ENCODE results near the gene GEMIN5.
"Not testable (repeated sequence)": the region's sequence is repeated elsewhere in the genome, so short reads cannot be mapped to it uniquely, and the experiment has no call there.

Gene GEMIN5, protein sequence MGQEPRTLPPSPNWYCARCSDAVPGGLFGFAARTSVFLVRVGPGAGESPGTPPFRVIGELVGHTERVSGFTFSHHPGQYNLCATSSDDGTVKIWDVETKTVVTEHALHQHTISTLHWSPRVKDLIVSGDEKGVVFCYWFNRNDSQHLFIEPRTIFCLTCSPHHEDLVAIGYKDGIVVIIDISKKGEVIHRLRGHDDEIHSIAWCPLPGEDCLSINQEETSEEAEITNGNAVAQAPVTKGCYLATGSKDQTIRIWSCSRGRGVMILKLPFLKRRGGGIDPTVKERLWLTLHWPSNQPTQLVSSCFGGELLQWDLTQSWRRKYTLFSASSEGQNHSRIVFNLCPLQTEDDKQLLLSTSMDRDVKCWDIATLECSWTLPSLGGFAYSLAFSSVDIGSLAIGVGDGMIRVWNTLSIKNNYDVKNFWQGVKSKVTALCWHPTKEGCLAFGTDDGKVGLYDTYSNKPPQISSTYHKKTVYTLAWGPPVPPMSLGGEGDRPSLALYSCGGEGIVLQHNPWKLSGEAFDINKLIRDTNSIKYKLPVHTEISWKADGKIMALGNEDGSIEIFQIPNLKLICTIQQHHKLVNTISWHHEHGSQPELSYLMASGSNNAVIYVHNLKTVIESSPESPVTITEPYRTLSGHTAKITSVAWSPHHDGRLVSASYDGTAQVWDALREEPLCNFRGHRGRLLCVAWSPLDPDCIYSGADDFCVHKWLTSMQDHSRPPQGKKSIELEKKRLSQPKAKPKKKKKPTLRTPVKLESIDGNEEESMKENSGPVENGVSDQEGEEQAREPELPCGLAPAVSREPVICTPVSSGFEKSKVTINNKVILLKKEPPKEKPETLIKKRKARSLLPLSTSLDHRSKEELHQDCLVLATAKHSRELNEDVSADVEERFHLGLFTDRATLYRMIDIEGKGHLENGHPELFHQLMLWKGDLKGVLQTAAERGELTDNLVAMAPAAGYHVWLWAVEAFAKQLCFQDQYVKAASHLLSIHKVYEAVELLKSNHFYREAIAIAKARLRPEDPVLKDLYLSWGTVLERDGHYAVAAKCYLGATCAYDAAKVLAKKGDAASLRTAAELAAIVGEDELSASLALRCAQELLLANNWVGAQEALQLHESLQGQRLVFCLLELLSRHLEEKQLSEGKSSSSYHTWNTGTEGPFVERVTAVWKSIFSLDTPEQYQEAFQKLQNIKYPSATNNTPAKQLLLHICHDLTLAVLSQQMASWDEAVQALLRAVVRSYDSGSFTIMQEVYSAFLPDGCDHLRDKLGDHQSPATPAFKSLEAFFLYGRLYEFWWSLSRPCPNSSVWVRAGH (N-terminal part only)

GRCh38 chr5:154937718-154938466, at the start of gene GEMIN5:
TSS of gene GEMIN5 (minus strand) at chr5:154938211. CDS start at chr5:154938133, 78 bp downstream.
- peak; percentile 71 to 81 for DNase-seq (ENCODE audit: low read depth in 2 of 2)

- no peak for DNase-seq (ENCODE audit: low read depth in 2 of 2)
Measured at GRCh38 chr5:154986151-154986550, 48.1 kb upstream of the GEMIN5 start.

- DNase-seq (ENCODE audit: low read depth in 2 of 2): no peak
Measured at GRCh38 chr5:154984946-154985516, 47.0 kb upstream of the GEMIN5 start.

DNA sequence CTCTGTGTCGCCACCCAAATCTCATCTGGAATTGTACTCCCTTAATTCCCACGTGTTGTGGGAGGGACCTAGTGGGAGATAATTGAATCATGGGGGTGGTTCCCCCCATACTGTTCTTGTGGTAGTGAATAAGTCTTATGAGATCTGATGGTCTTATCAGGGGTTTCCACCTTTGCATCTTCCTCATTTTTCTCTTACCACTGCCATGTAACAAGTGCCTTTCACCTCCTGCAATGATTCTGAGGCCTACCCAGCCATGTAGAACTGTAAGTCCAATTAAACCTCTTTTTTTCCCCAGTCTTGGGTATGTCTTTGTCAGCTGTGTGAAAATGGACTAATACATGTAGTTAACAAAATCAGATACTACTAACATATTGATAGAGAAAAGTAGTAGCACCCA, 40.3 kb upstream of the GEMIN5 start:
- DNase-seq (ENCODE audit: low read depth in 2 of 2): not testable (repeated sequence)

DNA sequence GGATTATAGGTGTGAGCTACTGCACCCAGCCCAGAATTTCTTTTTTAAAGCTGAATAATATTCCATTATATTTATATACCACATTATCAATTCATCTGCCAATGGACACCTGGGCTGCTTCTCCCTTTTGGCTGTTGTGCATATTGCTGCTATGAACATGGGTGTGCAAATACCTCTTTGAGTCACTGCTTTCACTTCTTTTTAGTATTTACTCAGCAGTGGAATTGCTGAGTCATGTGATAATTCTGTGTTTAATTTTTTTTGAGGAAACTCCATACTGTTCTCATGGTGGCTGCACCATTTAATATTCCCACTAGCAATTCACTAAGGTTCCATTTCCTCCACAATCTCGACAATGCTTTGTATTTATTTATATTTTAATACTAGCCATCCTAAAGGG, 39.4 kb upstream of the GEMIN5 start:
- no peak for DNase-seq (ENCODE audit: low read depth in 2 of 2)

DNA sequence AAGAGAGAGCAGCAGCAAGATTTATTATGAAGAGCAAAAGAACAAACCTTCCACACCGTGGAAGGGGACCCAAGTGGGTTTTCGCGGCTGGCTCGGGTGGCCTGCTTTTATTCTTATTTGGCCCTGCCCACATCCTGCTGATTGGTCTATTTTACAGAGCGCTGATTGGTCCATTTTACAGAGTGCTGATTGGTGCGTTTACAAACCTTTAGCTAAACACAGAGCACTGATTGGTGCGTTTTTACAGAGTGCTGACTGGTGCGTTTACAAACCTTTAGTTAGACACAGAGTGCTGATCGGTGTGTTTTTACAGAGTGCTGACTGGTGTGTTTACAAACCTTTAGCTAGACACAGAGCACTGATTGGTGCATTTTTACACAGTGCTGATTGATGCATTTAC, 38.1 kb upstream of the GEMIN5 start:
- DNase-seq (ENCODE audit: low read depth in 2 of 2): not testable (repeated sequence)

GRCh38 chr5:154972476-154973080, 34.6 kb upstream of the GEMIN5 start:
- no peak for DNase-seq (ENCODE audit: low read depth in 2 of 2)

- no peak for DNase-seq (ENCODE audit: low read depth in 2 of 2)
Measured at GRCh38 chr5:154971501-154971900, 33.5 kb upstream of the GEMIN5 start.

GRCh38 chr5:154970759-154971158, 32.7 kb upstream of the GEMIN5 start:
- no peak for DNase-seq (ENCODE audit: low read depth in 2 of 2)

DNA sequence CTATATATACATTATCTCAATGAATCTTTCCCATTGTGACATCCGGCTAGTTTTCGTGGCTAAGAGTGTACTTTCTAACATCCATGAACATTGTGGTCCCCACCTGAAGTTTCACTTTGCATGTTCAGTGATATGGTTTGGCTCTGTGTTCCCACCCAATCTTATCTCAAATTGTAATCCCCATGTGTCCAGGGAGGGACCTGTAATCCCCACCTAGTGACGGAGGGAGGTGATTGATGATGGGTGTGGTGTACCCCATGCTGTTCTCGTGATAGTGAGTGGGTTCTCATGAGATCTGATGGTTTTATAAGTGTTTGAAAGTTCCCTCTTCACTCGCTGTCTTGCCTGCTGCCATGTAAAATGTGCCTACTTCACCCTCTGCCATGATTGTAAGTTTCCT, 30.9 kb upstream of the GEMIN5 start:
- no peak for DNase-seq (ENCODE audit: low read depth in 2 of 2)

DNA sequence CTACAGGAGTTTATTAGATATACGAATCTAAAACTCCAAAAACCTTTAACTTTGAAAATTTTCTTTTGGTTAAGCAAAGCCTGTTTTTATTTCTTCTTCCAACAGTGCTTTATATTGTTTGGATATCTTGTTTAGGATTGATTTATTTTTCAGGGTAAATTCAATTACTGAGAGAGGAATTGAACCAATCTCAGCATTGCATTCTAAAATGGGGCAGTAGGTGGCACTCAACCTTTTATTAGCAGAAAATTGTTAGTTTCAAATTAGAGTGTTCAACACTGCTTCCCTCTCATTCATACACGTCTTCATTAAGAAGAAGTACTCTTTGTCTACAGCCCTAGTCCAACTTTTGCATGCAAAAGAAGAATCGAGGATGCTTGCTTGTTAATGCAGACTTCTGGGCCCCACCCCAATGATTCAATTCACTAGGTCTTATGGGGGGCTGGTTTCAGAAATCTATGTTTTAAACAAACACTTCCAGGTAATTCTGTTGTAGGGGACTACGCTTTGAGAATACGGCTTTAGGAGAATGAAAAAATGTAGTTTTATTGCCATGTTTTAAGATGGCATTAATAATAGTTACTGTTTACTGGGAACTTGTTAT, 29.5 kb upstream of the GEMIN5 start:
- DNase-seq (ENCODE audit: low read depth in 2 of 2): no peak

- no peak for DNase-seq (ENCODE audit: low read depth in 2 of 2)
Measured at GRCh38 chr5:154966874-154967273, 28.9 kb upstream of the GEMIN5 start.

DNA sequence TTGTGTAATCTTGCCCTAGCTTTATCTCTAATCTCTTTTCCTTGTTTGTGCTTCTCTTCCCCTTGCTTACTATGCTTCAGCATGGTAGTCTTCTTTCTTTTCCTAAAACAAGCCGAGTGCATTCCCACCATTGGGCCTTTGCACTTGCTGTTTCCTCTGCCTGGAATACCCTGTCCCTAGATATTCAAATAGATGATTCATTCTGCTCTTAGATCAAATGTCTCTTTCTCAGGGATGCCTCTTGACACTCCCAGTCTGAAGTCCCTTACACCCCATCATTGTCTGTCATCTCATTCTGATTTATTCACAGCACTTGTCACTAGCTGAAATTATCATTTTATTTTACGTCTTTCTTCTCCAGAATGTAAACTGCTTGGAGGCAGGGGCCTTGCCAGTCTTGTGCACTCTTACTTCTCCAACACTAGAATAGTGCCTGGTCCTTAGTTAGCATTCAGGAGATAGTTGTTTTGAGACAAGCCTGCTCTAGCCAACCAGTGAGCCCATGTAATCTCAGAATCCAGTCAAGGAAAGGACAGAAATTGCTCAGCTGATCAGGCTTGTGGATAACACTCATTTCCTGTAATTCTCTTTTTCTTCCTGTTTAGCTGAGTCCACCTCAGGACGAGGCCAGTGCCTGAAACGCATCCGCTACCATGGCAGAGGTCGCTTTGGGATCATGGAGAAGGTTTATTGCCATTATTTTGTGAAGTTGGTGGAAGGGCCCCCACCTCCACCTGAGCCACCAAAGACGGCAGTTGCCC, 28.2 kb upstream of the GEMIN5 start:
- DNase-seq (ENCODE audit: low read depth in 2 of 2): no peak

DNA sequence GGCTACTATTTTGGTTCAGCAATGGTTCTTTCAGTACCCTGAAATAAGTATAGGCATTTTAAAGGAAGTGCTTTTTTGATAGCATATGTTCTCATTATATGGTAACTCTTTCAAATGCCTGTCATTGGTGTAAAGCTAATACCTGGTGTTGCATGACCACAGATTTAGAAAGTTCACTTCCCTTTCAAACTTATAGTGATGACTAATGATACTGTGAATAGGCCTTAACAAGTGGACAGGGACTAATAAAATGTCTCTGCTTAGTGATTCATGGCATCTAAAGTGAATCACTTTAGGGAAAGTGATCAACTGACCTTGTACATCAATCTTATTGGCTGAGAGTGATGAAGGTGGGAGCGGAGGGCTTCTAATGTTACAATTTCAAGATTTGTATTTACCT, 24.5 kb upstream of the GEMIN5 start:
- no peak for DNase-seq (ENCODE audit: low read depth in 2 of 2)

DNA sequence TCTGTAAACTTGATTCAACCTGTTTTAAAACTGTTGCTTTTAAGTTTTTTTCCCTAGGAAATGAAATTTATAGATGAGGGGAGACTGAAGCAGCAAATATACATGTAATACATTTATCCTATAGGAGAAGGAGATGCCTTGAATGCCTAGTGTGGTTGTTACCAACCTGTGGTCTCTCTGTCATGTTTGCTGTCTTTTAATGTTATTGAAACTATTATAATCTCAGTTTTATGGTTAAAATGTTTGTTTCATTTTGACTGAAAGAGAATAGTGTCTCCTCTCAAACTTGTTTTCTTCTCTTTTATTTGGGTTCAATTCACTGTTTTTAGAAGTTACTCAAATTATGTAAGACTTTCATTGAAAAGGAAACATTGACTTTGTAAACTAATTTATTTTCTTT, 18.7 kb upstream of the GEMIN5 start:
- DNase-seq (ENCODE audit: low read depth in 2 of 2): no peak

GRCh38 chr5:154949781-154950180, 11.8 kb upstream of the GEMIN5 start:
- no peak for DNase-seq (ENCODE audit: low read depth in 2 of 2)

GRCh38 chr5:154948313-154948712, 10.3 kb upstream of the GEMIN5 start:
- no peak for DNase-seq (ENCODE audit: low read depth in 2 of 2)

DNA sequence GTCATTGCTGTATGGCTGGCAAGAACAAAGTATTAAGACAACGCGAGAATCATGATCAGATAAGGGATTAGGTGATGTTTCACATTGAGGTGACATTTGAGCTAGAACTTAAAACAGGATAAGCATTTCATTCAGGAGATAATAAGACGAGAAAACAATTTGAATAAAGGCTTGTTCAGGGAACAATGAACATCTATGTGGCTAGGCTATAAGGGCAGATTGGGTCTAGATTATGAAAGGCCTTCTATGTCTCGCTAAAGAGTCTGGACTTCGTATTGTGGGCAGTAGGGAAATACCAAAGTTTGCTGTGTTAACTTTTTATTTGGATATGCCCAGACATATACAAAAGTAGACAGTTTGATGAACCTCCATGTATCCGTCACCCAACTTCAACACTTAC, 9.8 kb upstream of the GEMIN5 start:
- DNase-seq (ENCODE audit: low read depth in 2 of 2): no peak

DNA sequence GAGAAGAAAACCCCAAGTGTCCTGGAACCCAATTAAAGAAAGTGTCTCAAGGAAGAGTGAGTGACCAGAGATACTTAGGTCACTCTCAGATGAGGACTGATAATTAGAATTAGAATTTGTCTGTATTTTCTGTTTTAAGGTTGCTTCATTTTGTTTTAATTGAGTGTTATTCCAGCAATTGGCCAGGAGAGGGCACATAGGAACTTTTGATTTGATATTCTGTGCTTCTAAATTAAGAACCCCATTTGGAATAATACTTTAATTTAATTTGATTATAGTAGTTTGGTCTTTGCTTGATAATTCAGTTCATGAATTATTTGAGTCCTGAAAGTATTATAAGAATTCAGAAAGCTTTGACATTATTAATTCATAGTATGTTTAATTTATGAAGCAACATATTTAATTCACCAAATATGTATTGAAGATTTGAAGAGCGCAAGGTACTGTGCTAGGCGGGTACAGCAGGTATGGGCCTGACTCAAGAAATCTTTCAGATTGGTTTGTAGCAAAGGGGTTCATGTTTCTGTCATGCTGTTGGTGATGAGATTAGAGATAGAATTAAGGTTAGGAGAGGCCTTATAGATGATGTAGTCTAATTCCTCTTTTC, 7.8 kb upstream of the GEMIN5 start:
- no peak for DNase-seq (ENCODE audit: low read depth in 2 of 2)

All from stimulated activated CD4-positive, alpha-beta T cell treated with anti-CD3 and anti-CD28 coated beads, Interleukin-15, amount 100 ng/mL, for 48 hours (primary cell).